Measurements from ENCODE around the gene SCRN2.

SCRN2 gene

DNA sequence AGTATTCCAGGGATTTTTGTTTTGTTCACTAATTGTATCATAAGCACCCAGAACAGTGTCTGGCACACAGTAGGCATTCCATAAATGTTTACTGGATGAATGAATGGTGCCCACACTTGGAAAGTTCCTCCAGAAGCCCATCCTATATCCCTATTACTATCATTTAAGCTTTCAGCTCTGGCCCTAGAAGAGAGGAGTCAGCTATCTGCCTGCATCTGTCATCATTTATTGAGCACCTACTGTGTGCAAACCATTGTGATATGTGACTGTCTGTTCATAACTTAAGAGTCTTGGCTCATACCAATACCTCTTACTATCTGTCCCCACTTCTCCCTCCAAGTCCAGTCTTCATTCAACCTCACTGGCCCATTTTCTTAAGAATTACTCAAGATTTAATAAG is 30.0 kb upstream of the SCRN2 start:
- no peak for DNase-seq

GRCh38 chr17:47870056-47870455 is 29.0 kb upstream of the SCRN2 start:
- no peak for DNase-seq

- DNase-seq: no peak
Observed at GRCh38 chr17:47869114-47869513, 28.0 kb upstream of the SCRN2 start.

DNA sequence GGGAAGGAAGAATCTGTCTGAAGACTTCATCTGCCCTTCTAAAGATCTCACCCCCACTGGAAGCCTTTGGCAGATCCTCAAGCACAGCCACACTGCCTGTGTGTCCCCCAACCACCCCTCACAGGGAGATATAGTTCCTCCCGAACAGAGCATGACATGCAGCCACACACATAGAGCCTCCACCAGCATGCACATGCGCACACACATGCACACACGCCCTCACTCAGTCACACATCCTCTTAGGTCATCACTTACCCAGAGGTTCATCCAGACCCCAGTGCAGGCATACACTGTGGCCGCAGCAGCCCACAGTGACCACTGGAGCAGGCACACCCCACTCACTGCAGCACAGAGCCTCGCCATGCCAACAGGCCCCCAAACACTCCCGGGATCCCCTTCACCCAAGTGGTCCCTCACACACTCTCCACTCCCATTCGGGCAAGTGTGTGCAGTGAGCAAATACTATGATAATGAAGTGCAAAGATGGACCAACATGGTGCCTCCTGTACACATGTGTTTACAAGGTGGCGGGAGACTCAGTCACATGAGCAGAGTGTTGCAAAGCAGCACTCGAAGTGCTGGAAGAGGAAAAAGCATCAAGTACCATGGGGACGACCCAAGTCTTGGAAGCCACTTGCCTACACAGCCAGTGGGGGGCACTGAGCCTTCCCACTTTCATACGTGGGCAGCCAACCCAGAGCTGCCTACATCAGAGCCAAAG is 26.9 kb upstream of the SCRN2 start:
- DNase-seq: no peak

- DNase-seq: no peak
Observed at GRCh38 chr17:47866941-47867340, 25.9 kb upstream of the SCRN2 start.

- peak in 1 of 5 donors; percentile 59 for DNase-seq
Observed at GRCh38 chr17:47864791-47865216, 23.7 kb upstream of the SCRN2 start.

- no peak for DNase-seq
Observed at GRCh38 chr17:47862621-47863440, 21.8 kb upstream of the SCRN2 start.

GRCh38 chr17:47860386-47860785 is 19.3 kb upstream of the SCRN2 start:
- no peak for DNase-seq

GRCh38 chr17:47857551-47858455 is 16.7 kb upstream of the SCRN2 start:
- no peak for DNase-seq

- no peak for DNase-seq
Observed at GRCh38 chr17:47856830-47857229, 15.8 kb upstream of the SCRN2 start.

GRCh38 chr17:47855737-47856136 is 14.7 kb upstream of the SCRN2 start:
- no peak for DNase-seq

DNA sequence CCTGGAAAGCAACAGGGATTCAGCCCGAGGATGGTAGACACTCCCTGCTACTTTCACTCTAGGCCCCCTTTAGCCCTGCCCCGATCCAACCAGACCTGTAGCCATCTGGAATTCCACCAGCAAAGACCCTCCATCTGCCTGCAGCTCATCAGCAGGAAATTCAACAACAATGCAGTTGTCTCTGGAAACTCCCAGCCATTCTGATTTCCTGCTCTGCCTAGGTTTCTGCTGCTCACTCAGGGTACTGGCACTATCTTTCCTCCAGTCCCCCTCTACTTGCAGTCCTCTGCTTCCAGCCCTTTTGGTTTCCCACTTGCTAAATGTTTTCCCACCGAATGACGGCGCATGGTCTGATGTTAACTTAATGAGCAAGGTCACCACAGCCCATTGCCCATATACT is 12.5 kb upstream of the SCRN2 start:
- no peak for DNase-seq

DNA sequence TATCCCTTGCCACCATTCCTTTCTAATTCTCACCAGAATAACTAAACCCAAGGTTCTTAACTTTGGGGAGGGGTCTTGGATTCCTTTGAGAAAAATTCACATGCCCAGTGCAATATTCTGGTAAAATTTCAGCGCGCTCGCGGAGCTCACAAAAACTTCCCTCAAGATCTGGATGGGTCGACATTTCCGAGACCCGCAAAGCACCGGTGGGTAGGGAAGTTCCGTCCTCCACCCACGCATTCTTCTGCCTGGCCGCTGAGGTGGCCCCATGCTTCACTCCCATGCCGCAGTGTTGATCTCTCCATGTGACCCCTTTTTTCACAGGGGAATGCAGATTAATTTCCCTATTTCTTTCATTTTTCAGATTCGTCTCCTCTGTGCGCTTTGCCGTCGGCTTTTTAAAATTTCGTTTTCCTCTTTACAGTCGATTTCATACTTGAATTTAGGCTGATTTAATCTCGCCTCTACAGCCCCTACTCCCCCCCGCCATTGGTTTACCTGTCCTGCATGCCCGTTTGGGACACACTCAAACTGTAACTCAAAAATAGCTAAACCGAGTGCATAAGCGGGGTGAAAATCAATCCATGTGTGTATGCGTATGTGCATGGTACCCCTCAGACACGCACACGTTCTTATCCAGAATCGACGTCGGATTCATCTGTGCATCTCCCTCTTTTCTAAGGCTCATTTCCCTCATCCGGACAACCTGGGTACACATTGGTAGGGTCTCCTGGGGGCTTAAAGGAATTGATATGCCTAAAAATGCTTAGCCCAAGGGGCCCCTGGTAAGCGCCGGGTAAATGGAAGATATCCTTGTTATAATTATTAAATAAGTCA is 11.3 kb upstream of the SCRN2 start:
- DNase-seq: no peak

DNA sequence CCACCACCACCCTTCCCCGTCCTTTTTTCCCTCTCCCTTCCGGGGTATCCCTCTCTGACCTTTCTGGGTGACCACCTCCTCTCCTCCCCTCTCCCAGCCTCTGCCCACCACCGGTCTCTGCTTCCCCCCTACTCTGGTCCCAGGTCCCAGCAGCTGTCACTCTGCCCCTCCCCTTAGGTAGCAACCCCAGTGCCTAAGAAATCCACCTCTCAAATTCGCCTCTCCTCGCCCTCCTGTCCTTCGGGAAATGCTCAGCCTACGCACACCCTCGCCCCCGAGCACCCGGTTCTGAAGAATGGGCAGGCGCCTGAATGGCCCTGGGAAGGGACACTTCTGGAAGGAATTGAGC is 10.7 kb upstream of the SCRN2 start:
- DNase-seq: no peak

- peak; percentile 36 to 50 (median 47) for DNase-seq
Observed at GRCh38 chr17:47850692-47851573, 9.9 kb upstream of the SCRN2 start, which contains the start of gene SP6. SP6 (minus strand) TSS chr17:47851163; CDS start chr17:47848429, 2,734 bp downstream.

GRCh38 chr17:47850373-47850691 is 9.3 kb upstream of the SCRN2 start:
- no peak for DNase-seq

- no peak for DNase-seq
Observed at GRCh38 chr17:47848198-47848513, 7.1 kb upstream of the SCRN2 start.

DNA sequence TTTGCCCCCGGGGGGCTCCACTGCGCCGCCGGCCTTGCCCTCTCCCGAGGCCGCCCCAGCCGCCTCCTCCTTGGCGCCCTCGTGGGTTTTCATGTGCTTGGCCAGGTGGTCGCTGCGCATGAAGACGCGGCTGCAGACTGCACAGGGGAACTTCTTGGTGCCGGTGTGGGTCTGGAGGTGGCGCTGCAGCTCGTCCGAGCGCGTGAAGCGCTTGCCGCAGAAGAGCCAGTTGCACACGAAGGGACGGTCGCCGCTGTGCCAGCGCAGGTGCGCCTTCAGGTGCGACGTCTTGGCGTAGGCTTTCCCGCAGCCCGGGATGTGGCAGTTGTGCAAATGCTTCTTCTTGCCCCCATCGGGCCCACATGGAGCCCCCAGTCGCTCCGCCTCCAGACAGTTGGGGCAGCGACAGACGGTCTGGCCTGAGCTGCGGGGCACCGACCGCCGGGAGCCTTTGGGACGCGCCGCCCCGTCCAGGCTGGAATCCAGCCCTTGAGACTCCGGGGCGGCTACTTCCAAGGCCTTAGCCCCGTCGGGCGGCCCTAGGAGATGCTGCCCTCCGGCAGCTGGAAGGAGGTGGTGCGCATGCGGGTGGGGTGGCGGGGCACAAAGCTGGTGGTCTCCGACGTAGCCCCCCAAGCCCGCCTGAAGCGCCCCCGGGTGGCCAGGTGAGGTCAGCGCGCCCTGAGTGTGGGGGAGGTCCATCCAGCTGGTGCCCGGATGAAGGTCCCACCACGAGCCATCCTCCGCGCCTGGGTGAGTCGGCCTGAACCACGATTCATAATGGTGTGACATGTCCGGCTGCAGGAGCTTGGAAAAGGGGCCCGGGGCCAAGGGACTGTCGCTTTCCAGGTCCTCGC is 6.5 kb upstream of the SCRN2 start:
- DNase-seq: peak in 2 of 5 donors; percentile 20 to 42

DNA sequence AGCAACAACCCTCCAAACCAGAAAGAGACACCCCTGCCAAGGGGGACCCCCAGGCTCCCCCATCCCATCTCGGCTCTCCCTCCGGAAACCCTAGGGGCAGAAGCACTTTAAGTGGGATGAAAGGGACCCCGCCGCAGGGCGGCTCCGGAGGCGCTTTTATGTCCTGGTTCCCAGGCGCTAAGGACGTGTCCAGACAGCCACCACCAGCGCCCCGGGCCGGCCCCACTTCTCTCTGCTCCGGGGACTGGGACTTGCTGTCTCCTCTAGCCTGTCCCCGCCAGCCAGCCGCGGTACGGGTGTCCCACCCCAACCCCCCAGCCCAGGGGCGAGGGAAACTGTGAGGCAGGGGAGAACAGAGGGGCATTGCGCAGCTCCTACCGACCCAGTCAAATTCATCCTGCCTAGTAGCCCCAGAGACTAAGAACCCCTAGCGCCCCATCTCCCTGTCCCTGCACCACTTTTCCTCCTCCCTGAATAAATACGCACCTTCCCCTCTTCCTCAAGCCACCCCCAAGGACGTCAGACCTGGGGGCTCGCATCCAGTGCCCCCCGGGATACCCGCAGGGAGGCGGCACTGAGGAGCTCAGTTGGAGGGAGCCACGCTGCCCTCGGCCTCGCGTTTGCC is 5.8 kb upstream of the SCRN2 start:
- DNase-seq: no peak

DNA sequence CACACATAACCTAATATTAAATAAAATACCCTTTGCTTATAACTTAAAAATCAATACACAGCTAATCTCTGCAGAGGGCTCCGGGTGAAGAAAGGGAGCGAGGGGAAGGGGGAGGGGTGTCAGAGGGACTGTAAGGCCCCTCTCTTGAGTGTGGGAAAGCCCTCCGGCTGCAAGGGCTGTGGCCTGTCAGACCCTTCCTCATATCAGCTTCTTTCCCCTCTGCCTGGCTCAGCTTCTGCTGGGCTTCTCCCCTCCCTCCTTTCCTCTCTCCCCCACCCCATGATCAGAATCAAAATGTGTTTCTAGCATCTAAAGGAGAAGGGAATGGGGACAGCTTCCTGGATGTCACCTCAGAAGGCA is 4.6 kb upstream of the SCRN2 start:
- no peak for DNase-seq
